GM12878 (cell line): ENCODE measurements around the gene CCT6A. TPM values are rescaled to one million over a fixed set of nuclear protein-coding genes. Genes with fewer than 3 reads are reported as not detected.

Experiments
- HCFC1 ChIP-seq: fragments of 150-350 bp; IDR thresholded peaks from 2 replicates; pipeline ENCODE4 v1.6.1; 2014; ENCODE audit warnings: low read length
- IKZF1 ChIP-seq: fragments of 450-650 bp; conservative IDR thresholded peaks from 2 replicates; pipeline ENCODE4 v1.6.1; 2017; ENCODE audit warnings: antibody characterized with exemption, mild to moderate bottlenecking
- PAX5 ChIP-seq: IDR thresholded peaks from 2 replicates; pipeline ENCODE4 v1.6.1; 2011; ENCODE audit warnings: low read depth, low read length, borderline replicate concordance
- RAD21 ChIP-seq: IDR thresholded peaks from 2 replicates; pipeline ENCODE4 v1.6.1; 2011; ENCODE audit warnings: mild to moderate bottlenecking, low read depth, low read length, moderate library complexity; ENCODE audit not compliant: insufficient read depth
- RFX5 ChIP-seq: IDR thresholded peaks from 2 replicates; pipeline ENCODE4 v1.6.1; 2011; ENCODE audit warnings: low read depth, low read length, improper control_type of control experiment
- TAF1 ChIP-seq: IDR thresholded peaks from 2 replicates; pipeline ENCODE4 v1.6.1; 2011; ENCODE audit warnings: mild to moderate bottlenecking, low read depth, low read length, borderline replicate concordance
- polyA plus RNA-seq, 11 experiments: library from polyadenylated mRNA; depleted of rRNA in 4 of 11; unstranded in 6 of 11; stranded (reverse) in 5 of 11; fragments of >200 nt; fragmentation: Nextera tagmentation in 4 of 11; fragmentation: Illumina TruSeq in 1 of 11; extraction: Ambion mirVana in 4 of 11; extraction: Trizol in 1 of 11; gene quantifications; 1 replicate in 1 of 11; 2 replicates in 10 of 11; pipeline versions ENCODE4 v1.2.1 to v1.2.3, GENCODE V29; 2011 to 2016; ENCODE audit warnings: inconsistent platforms in 2 of 11, missing spikeins in 2 of 11, low read depth in 1 of 11
- total RNA-seq, 4 experiments: library from RNA; depleted of rRNA in 3 of 4; stranded (reverse); fragments of >200 nt in 3 of 4; fragmentation: Illumina TruSeq in 1 of 4; extraction: Trizol in 1 of 4; gene quantifications; 2 replicates each; pipeline versions ENCODE4 v1.2.1 to v1.2.3, GENCODE V29; 2013 to 2021
- TF ChIP-seq, protein P1 (sequence below): IDR thresholded peaks from 2 replicates; pipeline ENCODE4 v1.6.1; 2012; ENCODE audit warnings: mild to moderate bottlenecking, low read depth, low read length
- TF ChIP-seq, protein P2 (sequence below): IDR thresholded peaks from 2 replicates; pipeline ENCODE4 v1.6.1; 2011; ENCODE audit warnings: borderline replicate concordance, low read depth, mild to moderate bottlenecking, moderate library complexity, mixed read lengths, low read length; ENCODE audit not compliant: insufficient read depth; ENCODE audit errors: extremely low read length
- TF ChIP-seq, protein P3 (sequence below): IDR thresholded peaks from 2 replicates; pipeline ENCODE4 v1.6.1; 2012; ENCODE audit warnings: low read length, inconsistent platforms

The CCT6A gene
- total and polyA plus RNA-seq, 10 of the 15 experiments (the other 5 are each of a cell fraction or from before 2014, with no cell fraction given) = 191 to 480 (median 296) TPM

DNA sequence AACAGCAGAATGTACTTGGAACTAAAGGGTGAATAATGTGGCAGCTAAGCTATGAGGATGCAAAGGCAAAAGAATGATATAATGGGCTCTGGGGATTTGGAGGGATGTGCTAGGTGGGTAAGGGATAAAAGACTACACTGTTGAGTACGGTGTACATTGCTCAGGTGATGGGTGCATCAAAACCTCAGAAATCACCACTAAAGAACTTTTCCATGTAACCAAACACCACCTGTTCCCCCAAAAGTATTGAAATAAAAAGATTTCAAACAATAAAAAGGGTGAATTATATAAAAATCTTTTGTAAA, 56.3 kb downstream of the CCT6A start (continued):
- no peak for TF ChIP-seq TAF1
- no peak for TF ChIP-seq HCFC1
- TF ChIP-seq PAX5 = no peak
- no peak for TF ChIP-seq RFX5
- TF ChIP-seq IKZF1 = no peak
- TF ChIP-seq, protein P1, sequence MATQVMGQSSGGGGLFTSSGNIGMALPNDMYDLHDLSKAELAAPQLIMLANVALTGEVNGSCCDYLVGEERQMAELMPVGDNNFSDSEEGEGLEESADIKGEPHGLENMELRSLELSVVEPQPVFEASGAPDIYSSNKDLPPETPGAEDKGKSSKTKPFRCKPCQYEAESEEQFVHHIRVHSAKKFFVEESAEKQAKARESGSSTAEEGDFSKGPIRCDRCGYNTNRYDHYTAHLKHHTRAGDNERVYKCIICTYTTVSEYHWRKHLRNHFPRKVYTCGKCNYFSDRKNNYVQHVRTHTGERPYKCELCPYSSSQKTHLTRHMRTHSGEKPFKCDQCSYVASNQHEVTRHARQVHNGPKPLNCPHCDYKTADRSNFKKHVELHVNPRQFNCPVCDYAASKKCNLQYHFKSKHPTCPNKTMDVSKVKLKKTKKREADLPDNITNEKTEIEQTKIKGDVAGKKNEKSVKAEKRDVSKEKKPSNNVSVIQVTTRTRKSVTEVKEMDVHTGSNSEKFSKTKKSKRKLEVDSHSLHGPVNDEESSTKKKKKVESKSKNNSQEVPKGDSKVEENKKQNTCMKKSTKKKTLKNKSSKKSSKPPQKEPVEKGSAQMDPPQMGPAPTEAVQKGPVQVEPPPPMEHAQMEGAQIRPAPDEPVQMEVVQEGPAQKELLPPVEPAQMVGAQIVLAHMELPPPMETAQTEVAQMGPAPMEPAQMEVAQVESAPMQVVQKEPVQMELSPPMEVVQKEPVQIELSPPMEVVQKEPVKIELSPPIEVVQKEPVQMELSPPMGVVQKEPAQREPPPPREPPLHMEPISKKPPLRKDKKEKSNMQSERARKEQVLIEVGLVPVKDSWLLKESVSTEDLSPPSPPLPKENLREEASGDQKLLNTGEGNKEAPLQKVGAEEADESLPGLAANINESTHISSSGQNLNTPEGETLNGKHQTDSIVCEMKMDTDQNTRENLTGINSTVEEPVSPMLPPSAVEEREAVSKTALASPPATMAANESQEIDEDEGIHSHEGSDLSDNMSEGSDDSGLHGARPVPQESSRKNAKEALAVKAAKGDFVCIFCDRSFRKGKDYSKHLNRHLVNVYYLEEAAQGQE = no peak
- TF ChIP-seq, protein P2, sequence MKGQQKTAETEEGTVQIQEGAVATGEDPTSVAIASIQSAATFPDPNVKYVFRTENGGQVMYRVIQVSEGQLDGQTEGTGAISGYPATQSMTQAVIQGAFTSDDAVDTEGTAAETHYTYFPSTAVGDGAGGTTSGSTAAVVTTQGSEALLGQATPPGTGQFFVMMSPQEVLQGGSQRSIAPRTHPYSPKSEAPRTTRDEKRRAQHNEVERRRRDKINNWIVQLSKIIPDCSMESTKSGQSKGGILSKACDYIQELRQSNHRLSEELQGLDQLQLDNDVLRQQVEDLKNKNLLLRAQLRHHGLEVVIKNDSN = no peak
- no peak for TF ChIP-seq RAD21
- TF ChIP-seq, protein P3, sequence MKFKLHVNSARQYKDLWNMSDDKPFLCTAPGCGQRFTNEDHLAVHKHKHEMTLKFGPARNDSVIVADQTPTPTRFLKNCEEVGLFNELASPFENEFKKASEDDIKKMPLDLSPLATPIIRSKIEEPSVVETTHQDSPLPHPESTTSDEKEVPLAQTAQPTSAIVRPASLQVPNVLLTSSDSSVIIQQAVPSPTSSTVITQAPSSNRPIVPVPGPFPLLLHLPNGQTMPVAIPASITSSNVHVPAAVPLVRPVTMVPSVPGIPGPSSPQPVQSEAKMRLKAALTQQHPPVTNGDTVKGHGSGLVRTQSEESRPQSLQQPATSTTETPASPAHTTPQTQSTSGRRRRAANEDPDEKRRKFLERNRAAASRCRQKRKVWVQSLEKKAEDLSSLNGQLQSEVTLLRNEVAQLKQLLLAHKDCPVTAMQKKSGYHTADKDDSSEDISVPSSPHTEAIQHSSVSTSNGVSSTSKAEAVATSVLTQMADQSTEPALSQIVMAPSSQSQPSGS = no peak
- TF ChIP-seq, all 136 proteins: peak for 0
